IMR-90 (cell line): ENCODE measurements around the gene FRAS1. TPM values are rescaled to one million over a fixed set of nuclear protein-coding genes. Genes with fewer than 3 reads are reported as not detected.
A peak's percentile ranks its signal among the peaks of the same experiment; 100 is the strongest.

Experiments used
- ATAC-seq: fragments of 200-7000 bp; cut with Tn5 transposase; 2 replicates; pipeline ENCODE4 v1.9.1; 2020; ENCODE audit warnings: low read depth, mild to moderate bottlenecking, moderate library complexity
- BruUV-seq: library from RNA; stranded (reverse); fragments of 400-500 nt; replicated peaks from 2 replicates; lab custom pipeline; 2021; lab: Mats Ljungman, UMichigan
- CTCF ChIA-PET: fragments of 300-600 bp; formaldehyde crosslinking; extraction: SDS; loops from one replicate; lab custom pipeline; 2021; ENCODE audit warnings: antibody characterized with exemption; lab: Yijun Ruan, JAX
- POLR2A ChIA-PET: fragments of 300-600 bp; sonication (Branson Sonifier 250); formaldehyde crosslinking; loops from one replicate; lab custom pipeline; 2022; ENCODE audit warnings: antibody characterized with exemption; ENCODE audit not compliant: unreplicated experiment; lab: Charles Lee
- DNase-seq: peaks from one replicate; pipeline ENCODE4 v3.0.0; 2013
- H2AFZ ChIP-seq: replicated peaks from 2 replicates; pipeline ENCODE3; 2013; ENCODE audit warnings: low read length, mild to moderate bottlenecking; ENCODE audit not compliant: poor library complexity
- H2AK5ac ChIP-seq: 2 replicates; pipeline ENCODE4 v1.6.1; 2013; ENCODE audit warnings: low read depth, low read length, inconsistent platforms
- H2AK9ac ChIP-seq: replicated peaks from 2 replicates; pipeline ENCODE3; 2013; ENCODE audit warnings: mild to moderate bottlenecking, low read depth, low read length, moderate library complexity; ENCODE audit not compliant: poor library complexity
- H2BK120ac ChIP-seq: 2 replicates; pipeline ENCODE4 v1.6.1; 2013; ENCODE audit warnings: low read depth, low read length, inconsistent platforms
- H2BK15ac ChIP-seq: 3 replicates; pipeline ENCODE4 v1.6.1; 2013; ENCODE audit warnings: low read depth, low read length, inconsistent platforms
- H2BK20ac ChIP-seq: 2 replicates; pipeline ENCODE4 v1.6.1; 2013; ENCODE audit warnings: low read depth, mild to moderate bottlenecking, inconsistent platforms, low read length, moderate library complexity
- H2BK5ac ChIP-seq: 2 replicates; pipeline ENCODE4 v1.6.1; 2013; ENCODE audit warnings: mild to moderate bottlenecking, low read depth, low read length, inconsistent platforms; ENCODE audit not compliant: poor library complexity, severe bottlenecking
- H3K14ac ChIP-seq: replicated peaks from 2 replicates; pipeline ENCODE4 v1.6.1; 2013; ENCODE audit warnings: low read depth, low read length, inconsistent platforms
- H3K18ac ChIP-seq: 2 replicates; pipeline ENCODE4 v1.6.1; 2013; ENCODE audit warnings: low read depth, low read length, control low read depth
- H3K23ac ChIP-seq: 2 replicates; pipeline ENCODE4 v1.6.1; 2013; ENCODE audit warnings: low read depth, low read length, inconsistent platforms
- H3K27ac ChIP-seq: 2 replicates; pipeline ENCODE4 v1.5.1; 2013; ENCODE audit warnings: mild to moderate bottlenecking, control low read depth, low read length; ENCODE audit not compliant: insufficient read depth
- H3K27me3 ChIP-seq: 2 replicates; pipeline ENCODE4 v1.6.1; 2013; ENCODE audit warnings: low read length; ENCODE audit not compliant: control insufficient read depth, insufficient read depth
- H3K36me3 ChIP-seq: 2 replicates; pipeline ENCODE4 v1.6.1; 2013; ENCODE audit warnings: low read length, mixed read lengths; ENCODE audit not compliant: control insufficient read depth, insufficient read depth
- H3K4ac ChIP-seq: 2 replicates; pipeline ENCODE4 v1.6.1; 2013; ENCODE audit warnings: low read depth, low read length, inconsistent platforms
- H3K4me1 ChIP-seq: 2 replicates; pipeline ENCODE4 v1.6.1; 2013; ENCODE audit warnings: low read length, mixed read lengths; ENCODE audit not compliant: control insufficient read depth, insufficient read depth
- H3K4me2 ChIP-seq: 2 replicates; pipeline ENCODE4 v1.6.1; 2013; ENCODE audit warnings: low read depth, mild to moderate bottlenecking, control low read depth, low read length, moderate library complexity
- H3K4me3 ChIP-seq: 2 replicates; pipeline ENCODE4 v1.5.1; 2013; ENCODE audit warnings: low read depth, mild to moderate bottlenecking, control low read depth, low read length, moderate library complexity; ENCODE audit not compliant: insufficient read depth
- H3K56ac ChIP-seq: 2 replicates; pipeline ENCODE4 v1.6.1; 2013; ENCODE audit warnings: low read length, inconsistent platforms; ENCODE audit not compliant: insufficient read depth; ENCODE audit errors: extremely low read depth
- H3K79me1 ChIP-seq, 2 experiments: 2 replicates each; pipeline ENCODE4 v1.6.1; 2013; ENCODE audit warnings: low read length in 2 of 2, inconsistent platforms in 1 of 2, low read depth in 1 of 2
- H3K9ac ChIP-seq: 2 replicates; pipeline ENCODE4 v1.6.1; 2013; ENCODE audit warnings: low read depth, low read length, control low read depth
- H3K9me1 ChIP-seq: 2 replicates; pipeline ENCODE4 v1.6.1; 2013; ENCODE audit warnings: low read length, inconsistent platforms; ENCODE audit not compliant: insufficient read depth
- H3K9me3 ChIP-seq: 2 replicates; pipeline ENCODE4 v1.6.1; 2013; ENCODE audit warnings: low read length; ENCODE audit not compliant: control insufficient read depth, insufficient read depth
- H4K20me1 ChIP-seq: 2 replicates; pipeline ENCODE4 v1.6.1; 2013; ENCODE audit warnings: low read length, inconsistent platforms; ENCODE audit not compliant: insufficient read depth
- H4K5ac ChIP-seq: 2 replicates; pipeline ENCODE4 v1.6.1; 2013; ENCODE audit warnings: mild to moderate bottlenecking, low read depth, low read length, control low read depth
- H4K8ac ChIP-seq, 2 experiments: 2 replicates each; pipeline ENCODE4 v1.6.1; 2013; ENCODE audit warnings: low read depth in 2 of 2, low read length in 2 of 2, control low read depth in 1 of 2, inconsistent platforms in 1 of 2
- H4K91ac ChIP-seq: 2 replicates; pipeline ENCODE4 v1.6.1; 2013; ENCODE audit warnings: low read depth, low read length, inconsistent platforms; ENCODE audit not compliant: insufficient read depth
- BHLHE40 ChIP-seq: fragments of 150-350 bp; IDR thresholded peaks from 2 replicates; pipeline ENCODE4 v1.6.1; 2016; ENCODE audit warnings: mild to moderate bottlenecking, low read depth, low read length
- MAFK ChIP-seq: IDR thresholded peaks from 2 replicates; pipeline ENCODE4 v1.6.1; 2012; ENCODE audit warnings: low read depth, low read length, improper control_type of control experiment
- MAZ ChIP-seq: IDR thresholded peaks from 2 replicates; pipeline ENCODE4 v1.6.1; 2012; ENCODE audit warnings: low read depth, mild to moderate bottlenecking, low read length, improper control_type of control experiment, moderate library complexity, borderline replicate concordance
- WGBS, 2 experiments: methylation state at CpG; one replicate each; pipeline versions ENCODE4 v1.1.5 to v1.1.7; 2013; ENCODE audit warnings: missing lambda C conversion rate in 2 of 2; ENCODE audit not compliant: insufficient read length in 1 of 2; ENCODE audit errors: extremely low coverage in 2 of 2; 5-methylcytosine and 5-hydroxymethylcytosine counted together
- dilution Hi-C: fragments of 300-500 bp; cut with HindIII; formaldehyde crosslinking; loops from one replicate; pipeline ENCODE4 v1.14.3; 2018; ENCODE audit warnings: low sequenced_read_pairs; ENCODE audit not compliant: unreplicated experiment
- in situ Hi-C: fragments of 300-500 bp; cut with MboI; formaldehyde crosslinking; loops from 3 replicates; pipeline ENCODE4 v1.14.3; 2019; ENCODE audit warnings: low sequenced_read_pairs, inconsistent platforms, mixed read lengths
- intact Hi-C: fragments of 100-400 bp; cut with micrococcal nuclease; formaldehyde crosslinking; loops from 2 replicates; pipeline ENCODE4 v1.10.0; 2022
- polyA plus RNA-seq, 3 experiments: library from polyadenylated mRNA; depleted of rRNA; stranded (reverse); fragments of >200 nt; gene quantifications; 2 replicates each; pipeline ENCODE4 v1.2.3, GENCODE V29; 2012; ENCODE audit warnings: low replicate concordance in 1 of 3
- total RNA-seq: library from RNA; depleted of rRNA; stranded (reverse); fragments of >200 nt; gene quantifications from 2 replicates; pipeline ENCODE4 v1.2.3, GENCODE V29; 2012

The FRAS1 gene
- total and polyA plus RNA-seq, 2 of the 4 experiments (the other 2 are of a cell fraction), result under 0.01 to 0.03 TPM

DNA sequence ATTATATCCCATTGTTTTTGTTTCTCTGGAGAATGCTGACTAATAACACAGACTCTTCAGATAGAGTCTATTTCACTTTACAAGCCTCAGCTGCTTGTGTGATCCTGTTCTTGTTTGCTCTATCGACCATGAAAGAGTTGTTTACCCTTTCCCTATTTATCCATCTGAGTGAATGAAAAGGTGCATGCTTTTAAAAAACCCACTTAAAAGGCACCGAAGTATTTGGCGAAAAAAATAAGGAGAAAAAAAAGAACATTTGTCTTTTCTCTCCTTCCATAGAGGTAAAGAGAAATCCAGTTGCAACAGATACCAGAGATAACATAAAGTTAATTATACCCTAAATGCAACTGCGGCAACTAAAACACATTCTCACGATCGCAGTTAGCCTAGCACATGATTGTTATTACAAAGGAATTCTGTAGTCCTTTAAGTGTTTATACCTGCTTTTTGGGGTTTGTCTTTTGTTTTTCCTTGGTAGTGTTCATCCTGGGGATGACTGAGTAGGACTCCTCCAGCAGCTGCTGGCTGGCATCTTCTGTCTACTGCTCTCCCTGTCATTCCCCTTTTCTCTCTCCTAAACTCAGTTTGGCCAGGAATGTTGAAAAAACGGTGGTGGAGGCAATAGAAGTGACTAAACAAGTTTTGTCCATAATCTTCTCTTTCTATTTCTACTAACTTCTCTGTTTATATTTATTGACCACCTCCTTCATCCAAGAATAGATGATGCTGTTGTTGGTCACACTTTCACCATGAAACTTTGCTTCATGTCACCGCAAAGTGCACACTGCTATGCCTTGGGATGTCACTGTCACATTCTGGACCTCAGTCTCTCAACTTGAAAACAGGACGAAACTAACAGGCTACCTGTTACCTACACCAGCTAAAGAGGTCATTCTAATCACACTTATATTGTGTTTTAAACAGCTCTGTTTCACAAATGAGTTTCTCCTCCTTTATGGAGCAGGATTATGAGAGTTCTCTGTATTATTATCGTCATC, 41.9 kb upstream of the FRAS1 start (continued):
- TF ChIP-seq MAZ, result no peak

DNA sequence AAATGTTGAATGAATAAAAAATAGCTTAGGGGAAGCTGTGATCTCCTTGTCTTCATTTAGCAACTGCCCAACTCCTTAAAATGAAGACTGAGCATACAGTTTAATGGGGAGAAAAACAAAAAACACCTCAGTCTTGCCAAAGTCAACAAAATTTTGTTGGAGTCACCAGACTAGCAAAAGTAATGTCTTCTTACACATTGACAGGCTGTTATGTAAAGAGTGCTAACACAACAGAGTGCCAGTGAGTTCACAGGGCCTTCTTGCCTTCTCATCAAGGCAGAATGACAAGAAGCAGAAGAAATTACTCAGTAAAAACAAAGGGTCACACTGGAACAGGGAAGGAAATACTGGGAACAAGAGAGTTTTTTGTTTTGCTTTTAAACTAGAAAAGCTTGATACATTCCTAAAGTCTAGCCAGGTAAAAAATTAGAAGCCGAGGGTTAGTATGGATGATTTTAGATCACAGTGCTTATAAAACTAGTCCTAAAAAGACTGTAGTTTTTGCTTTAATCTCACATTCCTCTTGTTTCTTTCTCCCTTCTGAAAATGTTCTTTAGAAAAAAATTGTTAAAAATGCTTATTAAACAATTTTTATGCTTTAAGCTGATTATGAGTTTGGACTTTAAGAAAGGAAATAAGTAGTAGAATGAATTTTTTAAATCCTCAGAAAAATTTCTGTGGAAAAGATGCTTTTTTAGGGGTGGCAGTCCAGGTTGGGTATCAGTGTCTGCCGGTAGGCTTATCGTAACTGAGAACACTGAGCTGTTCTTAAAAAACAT, 38.7 kb upstream of the FRAS1 start:
- Histone ChIP-seq H2BK5ac (no peak overlapping the region), H3K79me1 (no peaks in the 10 kb centered on the region), H3K14ac (no peak overlapping the region), H4K5ac (no peak overlapping the region), H2BK20ac (no peak overlapping the region), H3K9ac (no peak overlapping the region), H3K27me3 (no peaks in the 10 kb centered on the region), H4K8ac (no peak overlapping the region), H4K20me1 (no peaks in the 10 kb centered on the region), H3K4me3 (no peak overlapping the region), H2BK120ac (no peak overlapping the region), H3K18ac (no peak overlapping the region), H3K56ac (no peak overlapping the region), H3K36me3 (no peaks in the 10 kb centered on the region), H2AK5ac (no peak overlapping the region), H3K9me3 (no peaks in the 10 kb centered on the region), H2AK9ac (no peak overlapping the region), H3K4me1 (no peaks in the 10 kb centered on the region), H3K4ac (no peak overlapping the region), H4K91ac (no peak overlapping the region), H3K27ac (no peak overlapping the region), H3K23ac (no peak overlapping the region), H3K4me2 (no peak overlapping the region), H3K9me1 (no peaks in the 10 kb centered on the region), H2AFZ (no peak overlapping the region), H2BK15ac (no peak overlapping the region)
- TF ChIP-seq BHLHE40, result no peak
- TF ChIP-seq MAFK, result peak; percentile 37
- ChIA-PET CTCF (no interaction called here), POLR2A (interaction anchor here (0.6 kb wide), 1 partner anchor 81 kb away, joined by 4 read pairs; no protein-coding TSS in a partner anchor)
- intact Hi-C loops, result no loop called here
- WGBS, 2 experiments, result no CpG with 5 or more reads among the region's 3 CpGs
- in situ Hi-C loops, result no loop called here
- ATAC-seq (no peak), DNase-seq (no peak)
- no TSS peak for BruUV-seq
- dilution Hi-C loops, result no loop called here
